Kidney (tissue), 14 donors: ENCODE measurements around the gene SACM1L. TPM values are rescaled to one million over a fixed set of nuclear protein-coding genes. Genes with fewer than 3 reads are reported as not detected.

Experiments used
- DNase-seq, 5 donors: peaks; one replicate each; pipeline ENCODE4 v3.0.0-alpha.2; 2013 to 2020
- FAIRE-seq: peaks from 2 replicates; lab custom pipeline; 2012; peaks lifted over from hg19 to GRCh38; lab: Jason Lieb, UNC
- H3K27ac ChIP-seq, 2 donors: one replicate each; pipeline ENCODE4 v1.7.0; 2013; ENCODE audit warnings: low read depth in 2 of 2, low read length in 2 of 2, inconsistent platforms in 1 of 2
- H3K27me3 ChIP-seq: one replicate; pipeline ENCODE4 v1.7.1; 2013; ENCODE audit warnings: low read length, inconsistent platforms; ENCODE audit not compliant: control insufficient read depth, insufficient read depth
- H3K36me3 ChIP-seq, 3 donors: one replicate each; pipeline versions ENCODE4 v1.7.0 to v1.7.1; 2013; ENCODE audit warnings: low read length in 3 of 3, control low read depth in 1 of 3, inconsistent platforms in 1 of 3; ENCODE audit not compliant: insufficient read depth in 3 of 3, control insufficient read depth in 2 of 3
- H3K4me1 ChIP-seq, 3 donors: one replicate each; pipeline versions ENCODE4 v1.7.0 to v1.7.1; 2013; ENCODE audit warnings: low read length in 3 of 3, inconsistent platforms in 1 of 3, low read depth in 1 of 3; ENCODE audit not compliant: control insufficient read depth in 2 of 3, insufficient read depth in 2 of 3
- H3K4me3 ChIP-seq, 3 donors: one replicate each; pipeline versions ENCODE4 v1.7.0 to v1.8.1; 2013; ENCODE audit warnings: low read length in 3 of 3, control low read depth in 1 of 3, inconsistent platforms in 1 of 3
- H3K9ac ChIP-seq, 3 donors: one replicate each; pipeline versions ENCODE4 v1.7.0 to v1.7.1; 2013; ENCODE audit warnings: low read length in 3 of 3, control low read depth in 1 of 3, inconsistent platforms in 1 of 3
- H3K9me3 ChIP-seq, 3 donors: one replicate each; pipeline versions ENCODE4 v1.7.0 to v1.7.1; 2013; ENCODE audit warnings: low read length in 3 of 3, control low read depth in 1 of 3, inconsistent platforms in 1 of 3; ENCODE audit not compliant: control insufficient read depth in 2 of 3, insufficient read depth in 1 of 3
- CTCF ChIP-seq: IDR thresholded peaks from 3 replicates; pipeline ENCODE4 v1.5.1; 2012; ENCODE audit warnings: mild to moderate bottlenecking, moderate library complexity, borderline replicate concordance; ENCODE audit not compliant: insufficient read depth; ENCODE audit errors: extremely low read depth
- intact Hi-C: fragments of 100-400 bp; cut with DNase I; formaldehyde crosslinking; loops from one replicate; pipeline ENCODE4 v1.11.1; 2022
- polyA plus RNA-seq: library from polyadenylated mRNA; stranded (reverse); fragments of 350-450 nt; fragmentation: Illumina TruSeq; extraction: RNeasy Lipid Tissue Mini Kit (QIAGEN cat#74804); gene quantifications from one replicate; pipeline ENCODE4 v1.2.3, GENCODE V29; 2014; ENCODE audit warnings: low read depth, low replicate concordance; ENCODE audit not compliant: insufficient read depth
- total RNA-seq: library from RNA; stranded (reverse); fragmentation: NEBNext Ultra II Directional; extraction: Animal tissue kit (Norgen Biotek cat#: 25700); gene quantifications from one replicate; pipeline ENCODE4 v1.2.1, GENCODE V29; 2021
- donor health status: control.
- donor health status: control.
- donor health status: control.
- donor health status: control.
- donor health status: control.
- donor health status: DM: yes; HTN: yes; CAD: no.
- donor health status: Normal renal cell carcinoma (clear cell type).

SACM1L gene
- total and polyA plus RNA-seq, 2 donors from 2014 or later = 27.1 to 53.1 TPM

DNA sequence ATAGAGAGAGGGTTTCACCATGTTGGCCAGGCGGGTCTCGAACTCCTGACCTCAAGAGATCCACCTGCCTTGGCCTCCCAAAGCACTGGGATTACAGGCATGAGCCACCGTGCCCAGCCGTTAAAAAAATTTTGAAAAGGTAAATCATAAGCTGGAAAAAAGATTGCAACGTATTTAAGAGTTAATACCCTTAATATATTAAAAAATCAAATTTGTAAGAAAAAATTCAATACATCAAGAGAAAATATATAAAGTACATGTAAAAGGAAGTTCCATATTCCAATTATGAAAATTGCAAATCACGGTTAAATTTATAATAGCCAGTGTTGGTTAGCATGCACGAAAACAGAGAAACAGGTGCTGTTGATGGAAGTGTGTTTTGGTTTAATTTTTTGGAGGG lies 2.3 kb upstream of the SACM1L start:
- intact Hi-C loops = no loop called here
- Histone ChIP-seq H3K27ac (no peak overlapping the region), H3K4me3 (no peak overlapping the region), H3K9me3 (no peaks in the 10 kb centered on the region), H3K27me3 (no peaks in the 10 kb centered on the region), H3K36me3 (peaks cover 0 to 2% (median 0%) of the 10 kb centered on the region in 3 donors), H3K9ac (no peak overlapping the region), H3K4me1 (peaks cover 3 to 17% (median 14%) of the 10 kb centered on the region in 3 donors)
- TF ChIP-seq CTCF = no peak
- no peak for DNase-seq
- no peak for FAIRE-seq

- H3K9ac ChIP-seq = peak overlapping the region in 1 of 3 donors; percentile 75
- intact Hi-C loops = no loop called here
- peaks cover 0 to 2% (median 0%) of the 10 kb centered on the region in 3 donors for H3K36me3 ChIP-seq
- no peaks in the 10 kb centered on the region for H3K9me3 ChIP-seq
- no peak for FAIRE-seq
- peak overlapping the region; percentile 64 to 96 (median 75) for H3K4me3 ChIP-seq
- TF ChIP-seq CTCF = no peak
- H3K4me1 ChIP-seq = peaks cover 3 to 25% (median 18%) of the 10 kb centered on the region in 3 donors
- H3K27ac ChIP-seq = no peak overlapping the region
- no peak for DNase-seq
- H3K27me3 ChIP-seq = no peaks in the 10 kb centered on the region
Observed at GRCh38 chr3:45687828-45688193, 1.4 kb upstream of the SACM1L start.

DNA sequence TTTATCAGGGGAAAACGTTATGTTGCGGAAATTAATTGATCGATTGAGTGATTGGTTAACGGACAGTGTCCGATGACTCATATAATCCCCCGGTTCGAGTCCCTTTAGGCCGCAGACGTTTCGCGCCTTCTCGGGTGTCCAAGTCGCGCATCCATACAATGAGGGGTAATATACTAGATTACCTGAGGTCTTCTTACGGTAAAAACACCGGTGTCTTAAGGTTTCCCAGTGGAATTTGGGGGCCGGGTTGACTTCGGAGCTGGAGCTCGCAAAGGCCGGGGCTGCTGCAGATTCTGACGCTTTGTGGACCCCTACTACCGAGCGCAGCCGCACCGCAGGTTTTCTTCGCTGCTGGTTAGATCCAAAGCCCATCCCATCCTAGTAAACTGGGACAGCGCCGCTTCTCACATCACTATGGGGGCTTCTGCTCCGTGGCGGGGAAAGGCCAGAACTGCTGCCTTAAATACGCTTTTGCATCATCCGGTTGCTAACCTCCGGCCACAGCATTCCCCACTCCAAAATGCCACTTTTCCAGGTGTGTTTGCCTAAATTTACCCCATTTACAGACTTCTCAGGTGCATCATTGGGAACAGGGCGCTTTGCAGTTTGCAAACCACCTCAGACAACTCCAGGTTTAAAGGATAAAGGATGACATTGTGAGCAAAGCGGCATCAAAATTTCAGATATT lies 858 bp upstream of the SACM1L start:
- no peaks in the 10 kb centered on the region for H3K9me3 ChIP-seq
- H3K9ac ChIP-seq = peak overlapping the region; percentile 26 to 75 (median 74)
- H3K27ac ChIP-seq = peak overlapping the region; percentile 40 to 87
- no peak for TF ChIP-seq CTCF
- DNase-seq = peak in 4 of 5 donors; percentile 59 to 78 (median 71)
- H3K36me3 ChIP-seq = peaks cover 0 to 2% (median 2%) of the 10 kb centered on the region in 3 donors
- no peak for FAIRE-seq
- H3K27me3 ChIP-seq = no peaks in the 10 kb centered on the region
- intact Hi-C loops = no loop called here
- H3K4me3 ChIP-seq = peak overlapping the region; percentile 64 to 96 (median 75)
- peaks cover 3 to 30% (median 20%) of the 10 kb centered on the region in 3 donors for H3K4me1 ChIP-seq

DNA sequence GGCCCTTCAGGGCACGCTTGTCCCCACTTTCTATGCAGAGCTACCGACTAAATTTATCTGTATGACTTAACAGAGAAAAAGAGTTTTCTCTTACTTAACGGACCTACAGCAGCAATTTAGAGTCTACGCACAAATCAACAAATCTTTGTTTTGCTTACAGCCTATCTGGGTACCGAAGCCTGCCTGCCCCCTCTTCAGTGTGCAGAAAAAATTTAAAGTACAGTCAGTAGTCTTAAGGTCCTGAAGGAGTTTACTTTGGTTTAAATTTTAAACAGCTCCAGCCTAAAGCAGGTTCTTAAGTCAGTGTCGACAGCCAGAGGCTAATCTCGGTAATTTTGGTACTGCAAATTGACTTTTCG lies 570 bp downstream of the SACM1L start:
- Histone ChIP-seq H3K4me1 (peaks cover 3 to 33% (median 21%) of the 10 kb centered on the region in 3 donors), H3K9me3 (no peaks in the 10 kb centered on the region), H3K4me3 (peak overlapping the region; percentile 76 to 96 (median 92)), H3K27ac (peak overlapping the region; percentile 87 to 88), H3K9ac (peak overlapping the region; percentile 14 to 92 (median 75)), H3K36me3 (peaks cover 0 to 3% (median 2%) of the 10 kb centered on the region in 3 donors), H3K27me3 (no peaks in the 10 kb centered on the region)
- intact Hi-C loops = no loop called here
- FAIRE-seq (no peak), DNase-seq (peak in 1 of 5 donors; percentile 21)
- TF ChIP-seq CTCF = no peak
